ENCODE data around the gene NRAP. TPM values are rescaled to one million over a fixed set of nuclear protein-coding genes. Genes with fewer than 3 reads are reported as not detected.

The NRAP gene
- total RNA-seq, 1 experiment from 2014 or later: not detected

DNA sequence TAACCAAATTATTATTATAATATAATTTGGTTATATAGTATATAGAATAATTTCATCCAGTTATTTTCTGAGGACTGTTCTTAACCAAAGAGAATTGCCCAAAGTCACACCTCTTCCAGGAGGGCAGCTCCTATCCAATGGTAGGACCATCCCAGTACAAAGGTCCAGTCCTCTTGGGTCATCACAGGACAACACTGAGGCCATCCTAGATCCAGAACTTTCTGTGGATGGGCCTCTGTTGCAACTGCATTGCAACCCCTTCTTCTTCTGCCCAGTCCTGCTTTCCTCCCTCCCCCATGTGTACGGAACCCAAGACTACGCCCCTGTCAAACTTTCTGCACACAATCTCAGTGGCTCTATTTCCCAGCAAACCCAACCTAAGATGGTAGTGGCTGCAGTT is 116.4 kb downstream of the NRAP start:
- H4K20me1 ChIP-seq (ENCODE audit: insufficient read depth): no peaks in the 10 kb centered on the region
- H3K79me2 ChIP-seq (ENCODE audit: low read depth): no peaks in the 10 kb centered on the region
- BruUV-seq (replicated peaks): no TSS peak
- H3K9me3 ChIP-seq (ENCODE audit: insufficient read depth, low read depth): no peaks in the 10 kb centered on the region
- no peaks in the 10 kb centered on the region for H3K36me3 ChIP-seq (ENCODE audit: low read depth)
- ChIA-PET POLR2A (ENCODE audit: unreplicated experiment) (no interaction called here), CTCF (no interaction called here)
- no peak overlapping the region for H3K4me2 ChIP-seq
- intact Hi-C loops (cut with micrococcal nuclease; ENCODE audit: unreplicated experiment): no loop called here
- no peak overlapping the region for H2AFZ ChIP-seq
- TF ChIP-seq EZH2 (IDR thresholded peaks at IDR 0.05; ENCODE audit: low read depth): no peak
- TF ChIP-seq, protein P1, sequence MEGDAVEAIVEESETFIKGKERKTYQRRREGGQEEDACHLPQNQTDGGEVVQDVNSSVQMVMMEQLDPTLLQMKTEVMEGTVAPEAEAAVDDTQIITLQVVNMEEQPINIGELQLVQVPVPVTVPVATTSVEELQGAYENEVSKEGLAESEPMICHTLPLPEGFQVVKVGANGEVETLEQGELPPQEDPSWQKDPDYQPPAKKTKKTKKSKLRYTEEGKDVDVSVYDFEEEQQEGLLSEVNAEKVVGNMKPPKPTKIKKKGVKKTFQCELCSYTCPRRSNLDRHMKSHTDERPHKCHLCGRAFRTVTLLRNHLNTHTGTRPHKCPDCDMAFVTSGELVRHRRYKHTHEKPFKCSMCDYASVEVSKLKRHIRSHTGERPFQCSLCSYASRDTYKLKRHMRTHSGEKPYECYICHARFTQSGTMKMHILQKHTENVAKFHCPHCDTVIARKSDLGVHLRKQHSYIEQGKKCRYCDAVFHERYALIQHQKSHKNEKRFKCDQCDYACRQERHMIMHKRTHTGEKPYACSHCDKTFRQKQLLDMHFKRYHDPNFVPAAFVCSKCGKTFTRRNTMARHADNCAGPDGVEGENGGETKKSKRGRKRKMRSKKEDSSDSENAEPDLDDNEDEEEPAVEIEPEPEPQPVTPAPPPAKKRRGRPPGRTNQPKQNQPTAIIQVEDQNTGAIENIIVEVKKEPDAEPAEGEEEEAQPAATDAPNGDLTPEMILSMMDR (conservative IDR thresholded peaks at IDR 0.05): no peak
- H3K9me2 ChIP-seq (ENCODE audit: insufficient read depth): no peaks in the 10 kb centered on the region
- no peak overlapping the region for H3K27ac ChIP-seq
- no peaks in the 10 kb centered on the region for H3F3A ChIP-seq (ENCODE audit: insufficient read depth, low read depth)
- peaks cover 6% of the 10 kb centered on the region; the same call in 1 of the 2 replicates for H3K27me3 ChIP-seq (ENCODE audit: insufficient read depth, low read depth)
- no peak for DNase-seq
- no peak overlapping the region for H3K4me3 ChIP-seq
- no peaks in the 10 kb centered on the region for H3K4me1 ChIP-seq (replicated peaks; ENCODE audit: insufficient read depth)

DNA sequence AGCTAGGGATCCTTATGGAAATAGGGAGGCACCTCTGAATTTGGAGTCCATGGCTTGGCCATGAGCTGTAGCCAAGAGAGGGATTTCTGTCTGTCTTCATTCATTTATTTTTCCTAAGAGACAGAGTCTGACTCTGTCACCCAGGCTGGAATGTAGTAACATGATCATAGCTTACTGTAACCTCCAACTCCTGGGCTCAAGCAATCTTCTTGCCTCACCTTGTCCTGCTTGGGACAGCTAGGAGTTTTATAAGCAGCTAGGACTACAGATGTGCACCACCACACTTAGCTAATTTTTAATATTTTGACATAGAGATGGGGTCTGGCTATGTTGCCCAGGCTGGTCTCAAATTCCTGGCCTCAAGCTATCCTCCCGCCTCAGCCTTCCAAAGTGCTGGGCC is 119.4 kb downstream of the NRAP start:
- CTCF ChIA-PET: no interaction called here
- no peaks in the 10 kb centered on the region for H3K9me2 ChIP-seq (ENCODE audit: insufficient read depth)
- no peak overlapping the region for H3K4me3 ChIP-seq
- no peaks in the 10 kb centered on the region for H3F3A ChIP-seq (ENCODE audit: insufficient read depth, low read depth)
- BruUV-seq (replicated peaks): no TSS peak
- no peaks in the 10 kb centered on the region for H3K4me1 ChIP-seq (replicated peaks; ENCODE audit: insufficient read depth)
- DNase-seq: no peak
- no peaks in the 10 kb centered on the region for H3K9me3 ChIP-seq (ENCODE audit: insufficient read depth, low read depth)
- no peak for TF ChIP-seq EZH2 (IDR thresholded peaks at IDR 0.05; ENCODE audit: low read depth)
- TF ChIP-seq, protein P1 (conservative IDR thresholded peaks at IDR 0.05): no peak
- H3K79me2 ChIP-seq (ENCODE audit: low read depth): no peaks in the 10 kb centered on the region
- intact Hi-C loops (cut with micrococcal nuclease; ENCODE audit: unreplicated experiment): no loop called here
- no peak overlapping the region for H2AFZ ChIP-seq
- H3K27me3 ChIP-seq (ENCODE audit: insufficient read depth, low read depth): peaks cover 6% of the 10 kb centered on the region
- no peaks in the 10 kb centered on the region for H3K36me3 ChIP-seq (ENCODE audit: low read depth)
- no peak overlapping the region for H3K27ac ChIP-seq
- POLR2A ChIA-PET (ENCODE audit: unreplicated experiment): no interaction called here
- H3K4me2 ChIP-seq: no peak overlapping the region
- H4K20me1 ChIP-seq (ENCODE audit: insufficient read depth): no peaks in the 10 kb centered on the region

DNA sequence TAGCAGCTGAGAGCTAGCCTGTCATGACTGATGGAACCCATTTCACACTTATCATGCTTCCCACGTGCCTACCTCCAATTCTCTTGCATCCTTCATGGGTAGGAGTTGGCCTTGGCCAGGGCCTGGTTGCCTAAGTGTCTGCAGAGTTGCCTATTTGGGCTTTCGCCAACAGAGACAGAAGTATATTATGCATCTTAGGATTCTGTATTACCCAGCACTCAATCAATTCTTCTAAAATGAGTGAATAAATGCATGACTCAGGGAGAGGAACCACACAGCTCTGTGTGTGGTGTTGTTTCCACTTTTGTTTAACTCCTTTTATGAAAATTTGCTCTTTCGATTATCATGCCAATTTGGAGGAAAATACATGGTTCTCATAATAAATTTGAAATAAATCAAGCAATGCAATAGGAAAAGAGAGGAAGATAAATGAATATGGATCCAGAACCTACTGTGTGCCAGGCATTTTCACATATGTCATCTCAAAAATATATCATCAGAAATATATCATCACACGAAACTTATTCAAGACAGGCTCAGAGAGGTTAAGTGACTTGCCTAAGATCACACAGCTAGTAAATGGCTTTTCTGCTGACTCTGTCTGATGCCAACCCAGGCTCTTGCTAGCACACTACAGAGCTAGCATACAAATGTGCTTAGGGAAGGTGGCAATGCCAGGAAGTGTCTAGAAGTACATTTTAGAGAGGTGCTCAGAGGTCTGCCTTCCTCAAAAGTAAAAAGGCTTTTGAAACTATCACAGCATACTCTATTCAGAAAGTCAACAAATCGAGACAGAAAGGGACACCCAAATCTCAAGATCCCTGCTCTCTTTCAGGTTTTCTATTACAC is 120.5 kb downstream of the NRAP start:
- POLR2A ChIA-PET (ENCODE audit: unreplicated experiment): no interaction called here
- Histone ChIP-seq H3K4me3 (no peak overlapping the region), H3K79me2 (ENCODE audit: low read depth) (no peaks in the 10 kb centered on the region), H2AFZ (no peak overlapping the region), H3K4me1 (replicated peaks; ENCODE audit: insufficient read depth) (no peaks in the 10 kb centered on the region), H3K9me2 (ENCODE audit: insufficient read depth) (no peaks in the 10 kb centered on the region), H3F3A (ENCODE audit: insufficient read depth, low read depth) (no peaks in the 10 kb centered on the region), H3K27ac (no peak overlapping the region), H3K9me3 (ENCODE audit: insufficient read depth, low read depth) (no peaks in the 10 kb centered on the region), H3K36me3 (ENCODE audit: low read depth) (no peaks in the 10 kb centered on the region), H3K27me3 (ENCODE audit: insufficient read depth, low read depth) (peaks cover 6% of the 10 kb centered on the region), H3K4me2 (no peak overlapping the region), H4K20me1 (ENCODE audit: insufficient read depth) (no peaks in the 10 kb centered on the region)
- BruUV-seq (replicated peaks): no TSS peak
- CTCF ChIA-PET: no interaction called here
- intact Hi-C loops (cut with micrococcal nuclease; ENCODE audit: unreplicated experiment): no loop called here
- TF ChIP-seq EZH2 (IDR thresholded peaks at IDR 0.05; ENCODE audit: low read depth): no peak
- TF ChIP-seq, protein P1 (conservative IDR thresholded peaks at IDR 0.05): no peak
- DNase-seq: no peak
